ENCODE measurements around the gene BMP7. TPM values are rescaled to one million over a fixed set of nuclear protein-coding genes. Genes with fewer than 3 reads are reported as not detected.

BMP7 gene
- total and polyA plus RNA-seq, 2 of the 8 experiments (the other 6 are each of a cell fraction or from before 2014, with no cell fraction given) = 9.2 to 14.7 TPM

- Histone ChIP-seq H4K91ac (replicated peaks; ENCODE audit: insufficient read length, low read length) (no peak overlapping the region), H4K5ac (ENCODE audit: insufficient read length, low read depth, low read length) (no peak overlapping the region), H3K4me2 (ENCODE audit: insufficient read depth in 1 of 2, low read depth in 2 of 2, low read length in 2 of 2) (no peak overlapping the region), H3K79me1 (ENCODE audit: low read depth, low read length) (no peaks in the 10 kb centered on the region), H3K23me2 (ENCODE audit: low read depth, low read length) (no peaks in the 10 kb centered on the region), H2BK12ac (ENCODE audit: low read depth, low read length) (no peak overlapping the region), H3K79me2 (ENCODE audit: control insufficient read depth in 1 of 2, insufficient read depth in 2 of 2, low read length in 2 of 2) (no peaks in the 10 kb centered on the region), H3K56ac (replicated peaks; ENCODE audit: insufficient read length, low read depth, low read length) (no peak overlapping the region), H2BK20ac (ENCODE audit: low read length) (no peak overlapping the region), H4K8ac (ENCODE audit: extremely low read depth, insufficient read depth, low read length) (no peak overlapping the region), H2AK5ac (ENCODE audit: low read depth, low read length) (no peak overlapping the region), H2BK5ac (ENCODE audit: low read depth, low read length) (no peak overlapping the region), H3K4me3 (ENCODE audit: extremely low read depth in 1 of 4, insufficient read depth in 2 of 4, low read depth in 3 of 4, low read length in 4 of 4) (no peak overlapping the region), H3K36me3 (ENCODE audit: control insufficient read depth in 2 of 4, insufficient read depth in 4 of 4, low read length in 3 of 4) (no peaks in the 10 kb centered on the region), H3K4me1 (replicated peaks in 1 of 4; ENCODE audit: control insufficient read depth in 3 of 4, insufficient read depth in 4 of 4, low read length in 3 of 4) (no peaks in the 10 kb centered on the region), H3K18ac (ENCODE audit: extremely low read depth, low read length) (no peak overlapping the region), H2BK120ac (replicated peaks; ENCODE audit: low read depth, low read length) (no peak overlapping the region), H3K14ac (ENCODE audit: insufficient read length) (no peak overlapping the region), H3K9me3 (ENCODE audit: insufficient read depth in 2 of 2, low read depth in 1 of 2, low read length in 1 of 2) (no peaks in the 10 kb centered on the region), H3K4ac (replicated peaks; ENCODE audit: insufficient read length, low read depth, low read length) (no peak overlapping the region), H3K9ac (replicated peaks in 1 of 4; ENCODE audit: extremely low read depth in 1 of 4, low read depth in 3 of 4, low read length in 3 of 4) (no peak overlapping the region), H3K27ac (ENCODE audit: low read depth, low read length) (no peak overlapping the region), H2BK15ac (ENCODE audit: low read length) (no peak overlapping the region), H2AFZ (ENCODE audit: low read length) (no peak overlapping the region), H3K27me3 (replicated peaks in 1 of 4; ENCODE audit: control insufficient read depth in 3 of 4, extremely low read depth in 1 of 4, insufficient read depth in 3 of 4, low read length in 3 of 4) (no peaks in the 10 kb centered on the region; a peak in 2 of 7 replicates), H4K20me1 (replicated peaks in 1 of 2; ENCODE audit: control insufficient read depth in 1 of 2, insufficient read depth in 2 of 2, low read length in 2 of 2) (no peaks in the 10 kb centered on the region), H3K23ac (ENCODE audit: insufficient read length) (no peak overlapping the region)
- FAIRE-seq (no peak), DNase-seq (ENCODE audit: low read depth in 1 of 2, low spot score in 2 of 2) (no peak)
- ChIA-PET POLR2A (ENCODE audit: partially characterized antibody) (interaction anchor here (1.0 kb wide), 1 partner anchor 9 kb away, joined by 3 read pairs; no protein-coding TSS in a partner anchor), CTCF (ENCODE audit: partially characterized antibody) (interaction anchor here (0.9 to 1.5 kb wide), 4 partner anchors 9 to 52 kb away, joined by 3 to 5 read pairs (median 4); partner anchors contain the start of gene SPO11)
- no peak for TF ChIP-seq RXRA (IDR thresholded peaks at IDR 0.05; ENCODE audit: insufficient read depth, low read depth, low read length)
- TF ChIP-seq SP2 (IDR thresholded peaks at IDR 0.05; ENCODE audit: low read length) = no peak
- no peak for TF ChIP-seq CTCF (IDR thresholded peaks at IDR 0.05; ENCODE audit: control extremely low read depth in 1 of 3, insufficient read depth in 1 of 3, low read depth in 1 of 3, low read length in 3 of 3)
- TF ChIP-seq HDAC6 (IDR thresholded peaks at IDR 0.05; ENCODE audit: low read depth, low read length) = no peak
- WGBS, 2 experiments (ENCODE audit: extremely low coverage in 1 of 2, insufficient coverage in 1 of 2, insufficient read length in 1 of 2, insufficient replicate concordance in 2 of 2, low coverage in 1 of 2, low lambda C conversion rate in 2 of 2, missing lambda C conversion rate in 1 of 2) = 85% methylated on average over 5 of the region's 5 CpGs; no CpG with 5 or more reads in 1 of the 2 experiments
These were observed 47.5 kb upstream of the BMP7 start for GRCh38 chr20:57313951-57314350.

Measured in H1 (cell line).